SK-N-SH treated with all-trans-retinoic acid at 6 μM for 48 hours (cell line): ENCODE data around the gene VCX3B.

Experiments used
- GLIS3 ChIP-seq: fragments of 250-450 bp; sonication (Bioruptor Pico); IDR thresholded peaks from 2 replicates; pipeline ENCODE4 v1.5.0; 2020; ENCODE audit warnings: mild to moderate bottlenecking, moderate library complexity
- PPARA ChIP-seq: fragments of 250-450 bp; sonication (Bioruptor Pico); IDR thresholded peaks from 2 replicates; pipeline ENCODE4 v1.5.0; 2020; ENCODE audit warnings: mild to moderate bottlenecking, borderline replicate concordance
- RARB ChIP-seq: fragments of 250-450 bp; sonication (Bioruptor Pico); IDR thresholded peaks from 2 replicates; pipeline ENCODE4 v1.8.0; 2021; ENCODE audit warnings: mild to moderate bottlenecking, moderate library complexity
- SNAI2 ChIP-seq: fragments of 250-450 bp; sonication (Bioruptor Pico); IDR thresholded peaks from 2 replicates; pipeline ENCODE4 v1.5.0; 2020; ENCODE audit warnings: mild to moderate bottlenecking, moderate library complexity
- TCF4 ChIP-seq: fragments of 250-450 bp; sonication (Bioruptor Pico); IDR thresholded peaks from 2 replicates; pipeline ENCODE4 v1.8.0; 2021; ENCODE audit warnings: mild to moderate bottlenecking, moderate library complexity, borderline replicate concordance
- TOX ChIP-seq: fragments of 250-450 bp; sonication (Bioruptor Pico); IDR thresholded peaks from 2 replicates; pipeline ENCODE4 v1.8.0; 2021; ENCODE audit warnings: mild to moderate bottlenecking, moderate library complexity, borderline replicate concordance
- ZC3H10 ChIP-seq: fragments of 250-450 bp; sonication (Bioruptor Pico); IDR thresholded peaks from 2 replicates; pipeline ENCODE4 v1.5.1; 2021; ENCODE audit warnings: mild to moderate bottlenecking, moderate library complexity
- ZFP3 ChIP-seq: fragments of 250-450 bp; sonication (Bioruptor Pico); IDR thresholded peaks from 2 replicates; pipeline ENCODE4 v1.5.0; 2020; ENCODE audit warnings: mild to moderate bottlenecking, moderate library complexity
- ZFP30 ChIP-seq: fragments of 450-650 bp; formaldehyde crosslinking; IDR thresholded peaks from 2 replicates; pipeline ENCODE4 v1.5.0; 2022; ENCODE audit warnings: mild to moderate bottlenecking, moderate library complexity
- ZNF70 ChIP-seq: fragments of 450-650 bp; formaldehyde crosslinking; IDR thresholded peaks from 2 replicates; pipeline ENCODE4 v1.5.0; 2020; ENCODE audit warnings: mild to moderate bottlenecking, moderate library complexity
- TF ChIP-seq, protein P1 (sequence below): fragments of 250-450 bp; sonication (Bioruptor Pico); IDR thresholded peaks from 2 replicates; pipeline ENCODE4 v1.8.0; 2020; ENCODE audit warnings: mild to moderate bottlenecking, moderate library complexity, borderline replicate concordance

- TF ChIP-seq GLIS3 (CRISPR knock-in tag) (no peak), PPARA (no peak), ZFP3 (CRISPR knock-in tag) (no peak), ZC3H10 (CRISPR knock-in tag) (no peak), RARB (no peak), ZNF70 (CRISPR knock-in tag) (no peak), ZFP30 (CRISPR knock-in tag) (no peak), TOX (CRISPR knock-in tag) (no peak), SNAI2 (no peak), TCF4 (no peak)
- TF ChIP-seq, protein P1, sequence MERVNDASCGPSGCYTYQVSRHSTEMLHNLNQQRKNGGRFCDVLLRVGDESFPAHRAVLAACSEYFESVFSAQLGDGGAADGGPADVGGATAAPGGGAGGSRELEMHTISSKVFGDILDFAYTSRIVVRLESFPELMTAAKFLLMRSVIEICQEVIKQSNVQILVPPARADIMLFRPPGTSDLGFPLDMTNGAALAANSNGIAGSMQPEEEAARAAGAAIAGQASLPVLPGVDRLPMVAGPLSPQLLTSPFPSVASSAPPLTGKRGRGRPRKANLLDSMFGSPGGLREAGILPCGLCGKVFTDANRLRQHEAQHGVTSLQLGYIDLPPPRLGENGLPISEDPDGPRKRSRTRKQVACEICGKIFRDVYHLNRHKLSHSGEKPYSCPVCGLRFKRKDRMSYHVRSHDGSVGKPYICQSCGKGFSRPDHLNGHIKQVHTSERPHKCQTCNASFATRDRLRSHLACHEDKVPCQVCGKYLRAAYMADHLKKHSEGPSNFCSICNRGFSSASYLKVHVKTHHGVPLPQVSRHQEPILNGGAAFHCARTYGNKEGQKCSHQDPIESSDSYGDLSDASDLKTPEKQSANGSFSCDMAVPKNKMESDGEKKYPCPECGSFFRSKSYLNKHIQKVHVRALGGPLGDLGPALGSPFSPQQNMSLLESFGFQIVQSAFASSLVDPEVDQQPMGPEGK (CRISPR knock-in tag): no peak
Observed at GRCh38 chrX:8430444-8430843, 34.2 kb upstream of the VCX3B start.
